ENCODE data around the gene MYO3B. TPM values are rescaled to one million over a fixed set of nuclear protein-coding genes. Genes with fewer than 3 reads are reported as not detected.

Gene MYO3B
- total and polyA plus RNA-seq, 3 donors from 2014 or later = 1.4 to 3.5 (median 2.5) TPM

DNA sequence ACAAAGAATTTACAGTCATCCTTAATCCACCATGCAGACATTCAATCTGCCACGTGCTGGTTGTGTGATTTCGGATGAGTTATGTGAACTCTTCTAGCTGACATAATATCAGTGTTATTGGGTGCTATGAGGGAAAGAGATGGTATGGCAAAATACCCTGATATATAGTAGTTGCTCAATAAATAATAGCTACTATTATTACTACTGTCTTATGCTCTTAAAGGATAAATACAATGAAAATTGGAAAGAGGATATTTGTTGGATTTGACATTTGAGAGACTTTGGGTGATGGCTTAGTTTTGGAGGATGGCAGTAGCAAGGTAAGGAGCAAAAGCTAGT, 86.5 kb downstream of the MYO3B start:
- no peak for TF ChIP-seq POLR2A (IDR thresholded peaks at IDR 0.05)
- TF ChIP-seq, protein P1, sequence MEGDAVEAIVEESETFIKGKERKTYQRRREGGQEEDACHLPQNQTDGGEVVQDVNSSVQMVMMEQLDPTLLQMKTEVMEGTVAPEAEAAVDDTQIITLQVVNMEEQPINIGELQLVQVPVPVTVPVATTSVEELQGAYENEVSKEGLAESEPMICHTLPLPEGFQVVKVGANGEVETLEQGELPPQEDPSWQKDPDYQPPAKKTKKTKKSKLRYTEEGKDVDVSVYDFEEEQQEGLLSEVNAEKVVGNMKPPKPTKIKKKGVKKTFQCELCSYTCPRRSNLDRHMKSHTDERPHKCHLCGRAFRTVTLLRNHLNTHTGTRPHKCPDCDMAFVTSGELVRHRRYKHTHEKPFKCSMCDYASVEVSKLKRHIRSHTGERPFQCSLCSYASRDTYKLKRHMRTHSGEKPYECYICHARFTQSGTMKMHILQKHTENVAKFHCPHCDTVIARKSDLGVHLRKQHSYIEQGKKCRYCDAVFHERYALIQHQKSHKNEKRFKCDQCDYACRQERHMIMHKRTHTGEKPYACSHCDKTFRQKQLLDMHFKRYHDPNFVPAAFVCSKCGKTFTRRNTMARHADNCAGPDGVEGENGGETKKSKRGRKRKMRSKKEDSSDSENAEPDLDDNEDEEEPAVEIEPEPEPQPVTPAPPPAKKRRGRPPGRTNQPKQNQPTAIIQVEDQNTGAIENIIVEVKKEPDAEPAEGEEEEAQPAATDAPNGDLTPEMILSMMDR (IDR thresholded peaks at IDR 0.05) = no peak
- DNase-seq = no peak
- Histone ChIP-seq H3K9me3 (no peaks in the 10 kb centered on the region), H3K36me3 (ENCODE audit: low read depth, missing control alignments) (no peaks in the 10 kb centered on the region), H3K27me3 (no peaks in the 10 kb centered on the region), H3K4me3 (no peak overlapping the region), H3K27ac (no peak overlapping the region), H3K4me1 (no peaks in the 10 kb centered on the region)
- 90 to 91% methylated on average over 2 of the region's 2 CpGs for WGBS, 2 donors
- intact Hi-C loops (cut with DNase I; ENCODE audit: low total_unique reads) = no loop called here

DNA sequence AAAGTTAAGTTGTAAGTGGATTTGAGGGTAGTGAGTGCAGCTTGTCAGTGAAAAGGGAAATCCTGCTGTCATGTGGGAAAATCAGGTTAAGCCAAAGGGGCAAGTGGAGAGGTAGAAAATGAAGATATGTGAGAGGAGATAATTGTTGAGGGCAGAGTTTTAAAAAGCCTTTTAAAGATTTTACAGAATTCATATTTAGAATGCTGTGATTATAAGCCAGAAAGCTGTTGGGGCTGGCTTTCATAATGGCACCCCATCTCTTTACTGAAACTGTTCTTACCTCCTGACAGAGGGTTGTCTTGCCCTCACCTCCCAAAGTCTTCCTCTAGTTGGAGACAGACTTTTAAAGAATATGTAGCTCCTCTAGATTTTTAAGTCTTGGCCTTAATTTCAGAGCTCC, 86.9 kb downstream of the MYO3B start:
- no peak overlapping the region for H3K27ac ChIP-seq
- TF ChIP-seq, protein P1 (IDR thresholded peaks at IDR 0.05) = no peak
- TF ChIP-seq POLR2A (IDR thresholded peaks at IDR 0.05) = no peak
- no peaks in the 10 kb centered on the region for H3K4me1 ChIP-seq
- no peaks in the 10 kb centered on the region for H3K27me3 ChIP-seq
- no peaks in the 10 kb centered on the region for H3K9me3 ChIP-seq
- no peak for DNase-seq
- H3K36me3 ChIP-seq (ENCODE audit: low read depth, missing control alignments) = no peaks in the 10 kb centered on the region
- H3K4me3 ChIP-seq = no peak overlapping the region
- intact Hi-C loops (cut with DNase I; ENCODE audit: low total_unique reads) = no loop called here

DNA sequence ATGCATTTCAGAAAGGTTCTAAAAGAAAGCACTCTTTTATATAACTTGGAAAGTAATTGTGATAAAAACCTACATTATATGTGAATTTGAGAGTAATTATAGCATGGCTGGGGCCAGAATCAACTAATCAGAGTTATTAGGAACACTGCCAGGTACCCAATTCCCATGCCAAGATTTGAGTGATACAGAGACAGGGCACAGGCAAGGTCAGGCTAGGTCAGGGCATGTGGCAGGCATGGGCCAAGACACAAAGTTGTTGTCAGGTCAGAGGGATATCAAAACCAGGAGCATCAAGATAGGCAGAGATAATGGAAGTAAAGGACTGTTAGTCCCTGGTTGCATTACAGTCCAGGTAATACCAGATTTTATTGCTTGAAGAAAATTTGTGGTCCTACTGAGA, 87.4 kb downstream of the MYO3B start:
- DNase-seq = no peak
- H3K9me3 ChIP-seq = no peaks in the 10 kb centered on the region
- no peak overlapping the region for H3K4me3 ChIP-seq
- no peak overlapping the region for H3K27ac ChIP-seq
- intact Hi-C loops (cut with DNase I; ENCODE audit: low total_unique reads) = no loop called here
- H3K36me3 ChIP-seq (ENCODE audit: low read depth, missing control alignments) = no peaks in the 10 kb centered on the region
- H3K27me3 ChIP-seq = no peaks in the 10 kb centered on the region
- TF ChIP-seq, protein P1 (IDR thresholded peaks at IDR 0.05) = no peak
- TF ChIP-seq POLR2A (IDR thresholded peaks at IDR 0.05) = no peak
- H3K4me1 ChIP-seq = no peaks in the 10 kb centered on the region

DNA sequence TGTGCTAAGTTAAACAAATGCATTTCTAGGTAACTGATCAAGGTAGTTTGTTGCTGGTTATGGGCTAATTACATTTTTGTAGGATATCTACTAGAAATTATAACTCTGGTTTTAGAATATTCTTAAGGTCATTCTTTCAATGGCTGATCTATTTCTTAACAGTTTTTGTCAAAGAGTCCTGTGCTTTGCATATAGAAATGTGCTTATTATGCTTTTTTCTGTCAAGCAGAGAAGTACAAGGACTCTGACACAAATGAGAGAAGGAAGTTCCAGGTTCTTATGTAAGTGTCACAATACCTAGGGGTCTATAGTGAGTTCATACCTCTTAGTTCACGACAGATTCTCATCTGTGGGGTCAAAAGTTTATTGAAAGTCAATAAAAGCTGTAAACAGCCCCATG, 88.4 kb downstream of the MYO3B start:
- intact Hi-C loops (cut with DNase I; ENCODE audit: low total_unique reads) = no loop called here
- Histone ChIP-seq H3K9me3 (no peaks in the 10 kb centered on the region), H3K27me3 (no peaks in the 10 kb centered on the region), H3K4me3 (no peak overlapping the region), H3K4me1 (no peaks in the 10 kb centered on the region), H3K36me3 (ENCODE audit: low read depth, missing control alignments) (no peaks in the 10 kb centered on the region), H3K27ac (no peak overlapping the region)
- DNase-seq = no peak
- no peak for TF ChIP-seq POLR2A (IDR thresholded peaks at IDR 0.05)
- TF ChIP-seq, protein P1 (IDR thresholded peaks at IDR 0.05) = no peak
- WGBS, 2 donors = 68 to 73% methylated on average over 1 of the region's 1 CpG

DNA sequence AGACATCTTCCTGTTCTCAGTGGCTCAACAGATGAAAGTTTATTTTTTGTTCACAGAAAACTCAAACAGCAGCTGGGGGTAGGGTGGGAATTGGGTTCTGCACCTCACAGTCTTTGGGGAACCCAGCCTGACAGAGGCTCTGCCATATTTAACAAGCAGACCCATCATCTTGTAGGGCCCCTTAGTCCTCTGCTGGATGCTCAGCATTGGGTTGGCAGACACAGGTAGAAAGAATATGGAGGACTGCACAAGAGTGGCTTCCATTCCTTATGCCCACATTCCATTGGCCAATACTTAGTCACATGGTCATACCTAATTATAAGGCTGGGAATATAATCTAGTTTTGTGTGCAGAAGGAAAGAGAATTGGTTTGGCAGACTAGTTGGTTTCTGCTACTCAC, 89.1 kb downstream of the MYO3B start:
- Histone ChIP-seq H3K27me3 (no peaks in the 10 kb centered on the region), H3K27ac (no peak overlapping the region), H3K4me1 (no peaks in the 10 kb centered on the region), H3K36me3 (ENCODE audit: low read depth, missing control alignments) (no peaks in the 10 kb centered on the region), H3K4me3 (no peak overlapping the region), H3K9me3 (no peaks in the 10 kb centered on the region)
- TF ChIP-seq, protein P1 (IDR thresholded peaks at IDR 0.05) = no peak
- TF ChIP-seq POLR2A (IDR thresholded peaks at IDR 0.05) = no peak
- intact Hi-C loops (cut with DNase I; ENCODE audit: low total_unique reads) = no loop called here
- DNase-seq = no peak
